GM18867 (cell line): Measurements from ENCODE around the gene MYL10.
"Not testable (repeated sequence)": the region's sequence is repeated elsewhere in the genome, so short reads cannot be mapped to it uniquely, and the experiment has no call there.

Experiments used
- ATAC-seq: cut with Tn5 transposase; IDR thresholded peaks from one replicate; pipeline ENCODE4 v1.9.1; 2021; ENCODE audit warnings: mild to moderate bottlenecking, moderate library complexity; ENCODE audit not compliant: unreplicated experiment

Gene MYL10

DNA sequence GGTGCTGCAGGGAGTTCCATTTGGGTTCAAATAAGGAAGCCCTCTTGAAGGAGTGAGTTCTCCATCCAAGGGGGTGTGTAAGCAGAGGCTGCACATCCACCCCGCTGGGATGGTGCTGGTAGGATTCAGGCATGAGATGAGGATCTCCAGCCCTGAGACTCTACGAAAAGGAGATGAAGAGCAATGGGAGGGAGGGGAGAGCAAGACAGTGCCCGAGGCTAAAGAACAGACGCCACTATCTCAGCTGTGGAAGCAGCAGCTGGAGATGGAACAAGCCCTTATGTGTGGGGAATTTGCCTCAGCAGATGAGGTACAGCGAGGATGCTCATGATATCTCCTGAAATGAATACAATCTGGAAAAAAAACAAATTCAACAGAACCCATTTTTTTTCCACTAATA is 28.1 kb upstream of the MYL10 start:
- ATAC-seq: no peak

GRCh38 chr7:101651112-101651511 is 22.0 kb upstream of the MYL10 start:
- no peak for ATAC-seq

- no peak for ATAC-seq
These were observed 21.5 kb upstream of the MYL10 start for GRCh38 chr7:101650579-101651081.

- ATAC-seq: not testable (repeated sequence)
These were observed 18.8 kb upstream of the MYL10 start for GRCh38 chr7:101647876-101648275.

GRCh38 chr7:101645951-101646350 is 16.9 kb upstream of the MYL10 start:
- no peak for ATAC-seq

- no peak for ATAC-seq
These were observed 15.8 kb upstream of the MYL10 start for GRCh38 chr7:101644879-101645278.

DNA sequence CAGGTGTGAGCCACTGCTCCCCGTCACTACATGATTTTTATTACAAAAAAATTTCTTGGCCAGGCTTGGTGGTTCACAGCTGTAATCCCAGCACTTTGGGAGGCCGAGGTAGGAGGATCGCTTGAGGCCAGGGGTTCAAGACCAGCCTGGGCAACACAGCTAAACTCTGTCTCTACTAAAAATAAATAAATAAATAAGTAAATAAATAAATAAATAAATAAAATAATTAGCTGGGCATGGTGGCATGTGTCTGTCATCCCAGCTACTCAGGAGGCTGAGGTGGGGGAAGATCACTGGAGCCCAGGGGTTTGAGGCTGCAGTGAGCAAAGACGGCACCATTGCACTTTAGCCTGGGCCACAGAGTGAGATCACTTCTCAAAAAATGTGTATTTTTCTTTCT is 10.0 kb upstream of the MYL10 start:
- not testable (repeated sequence) for ATAC-seq

DNA sequence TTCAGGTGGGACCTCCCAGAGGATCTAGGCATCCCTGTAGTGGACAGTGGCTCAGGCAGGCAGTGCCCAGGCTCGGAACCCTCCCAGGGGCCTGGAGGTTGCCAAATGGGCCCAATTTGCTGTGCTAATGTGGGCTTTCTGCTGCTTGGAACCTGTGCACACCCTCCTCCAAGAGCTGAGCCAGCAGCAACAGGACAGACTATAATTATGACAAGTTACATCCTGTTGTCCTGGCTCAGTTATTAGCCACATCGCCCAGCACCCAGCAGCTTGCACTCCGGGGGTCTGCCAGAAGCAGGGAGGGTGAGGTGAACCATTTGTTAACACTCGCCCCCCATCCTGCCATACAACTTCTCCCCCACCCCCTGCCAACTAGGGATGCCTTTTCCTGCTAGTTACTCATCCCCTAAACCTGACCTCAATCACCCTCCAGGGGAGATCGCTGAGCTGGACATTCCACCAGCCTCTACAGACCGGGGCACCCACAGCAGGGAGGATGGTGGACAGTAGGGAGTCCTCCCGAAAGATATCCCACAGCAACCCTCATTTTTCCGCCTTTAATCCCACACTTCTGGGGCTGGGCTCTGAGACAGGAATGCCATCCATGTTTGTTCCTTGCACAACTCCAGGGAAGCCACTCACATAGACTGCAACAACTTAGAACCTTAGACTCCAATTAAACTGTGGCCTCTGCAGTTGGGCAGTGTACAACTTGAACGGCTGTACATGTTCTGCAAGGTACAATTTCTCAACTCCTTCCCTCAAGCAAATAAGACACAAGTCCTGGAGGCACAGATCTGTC is 7.9 kb upstream of the MYL10 start:
- no peak for ATAC-seq

GRCh38 chr7:101635484-101635883 is 6.4 kb upstream of the MYL10 start:
- no peak for ATAC-seq

DNA sequence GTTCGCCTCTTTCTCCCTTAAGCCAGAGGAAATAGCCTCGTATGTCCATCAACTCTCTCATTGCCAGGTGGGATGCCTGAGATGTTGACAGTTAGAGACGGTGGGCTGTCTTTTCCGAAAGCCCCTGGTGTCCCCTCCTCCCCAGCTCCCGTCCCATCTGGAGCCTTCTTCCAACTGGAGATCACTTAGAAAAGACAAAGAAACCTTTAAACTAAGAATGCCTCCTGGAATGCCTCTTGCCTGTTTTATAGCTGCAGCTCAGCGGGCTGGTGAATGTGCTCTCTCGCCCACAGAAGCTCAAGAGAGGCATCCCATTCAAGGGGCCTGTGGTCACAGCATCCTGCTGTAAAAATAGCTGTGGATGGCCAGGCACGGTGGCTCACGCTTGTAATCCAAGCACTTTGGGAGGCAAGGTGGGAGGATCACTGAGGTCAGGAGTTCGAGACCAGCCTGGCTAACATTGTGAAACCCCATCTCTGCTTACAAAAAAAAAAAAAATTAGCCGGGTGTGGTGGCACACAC is 5.2 kb upstream of the MYL10 start:
- no peak for ATAC-seq

- no peak for ATAC-seq
These were observed 4.4 kb upstream of the MYL10 start for GRCh38 chr7:101633511-101633910.

DNA sequence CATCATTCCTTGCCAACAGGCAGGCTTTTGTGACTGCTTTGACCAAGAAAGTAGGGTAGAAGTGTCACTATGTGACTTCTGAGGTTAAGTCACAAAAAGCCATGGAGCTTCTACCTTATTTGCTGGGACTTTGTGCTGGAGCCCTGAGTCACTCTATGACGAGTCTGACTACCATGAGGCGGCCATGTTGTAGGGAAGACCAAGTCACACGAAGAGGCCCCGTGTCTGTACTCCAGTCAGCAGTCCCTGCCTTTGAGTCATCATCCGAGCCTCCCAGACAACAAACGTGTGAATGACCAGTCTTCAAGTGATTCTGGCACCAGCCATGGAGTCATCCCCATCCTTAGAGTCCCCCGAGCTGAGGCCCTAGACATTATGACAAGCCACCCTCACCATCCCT is 3.5 kb upstream of the MYL10 start:
- ATAC-seq: no peak

- no peak for ATAC-seq
These were observed 2.2 kb upstream of the MYL10 start for GRCh38 chr7:101631224-101631714.

- ATAC-seq: no peak
These were observed 1.5 kb upstream of the MYL10 start for GRCh38 chr7:101630591-101630990.

- no peak for ATAC-seq
These were observed 574 bp downstream of the MYL10 start for GRCh38 chr7:101628522-101628921.

GRCh38 chr7:101626758-101627157 is 2.3 kb downstream of the MYL10 start:
- no peak for ATAC-seq

- no peak for ATAC-seq
These were observed 2.9 kb downstream of the MYL10 start for GRCh38 chr7:101626069-101626671.

- ATAC-seq: no peak
These were observed 3.9 kb downstream of the MYL10 start for GRCh38 chr7:101625031-101625791.

DNA sequence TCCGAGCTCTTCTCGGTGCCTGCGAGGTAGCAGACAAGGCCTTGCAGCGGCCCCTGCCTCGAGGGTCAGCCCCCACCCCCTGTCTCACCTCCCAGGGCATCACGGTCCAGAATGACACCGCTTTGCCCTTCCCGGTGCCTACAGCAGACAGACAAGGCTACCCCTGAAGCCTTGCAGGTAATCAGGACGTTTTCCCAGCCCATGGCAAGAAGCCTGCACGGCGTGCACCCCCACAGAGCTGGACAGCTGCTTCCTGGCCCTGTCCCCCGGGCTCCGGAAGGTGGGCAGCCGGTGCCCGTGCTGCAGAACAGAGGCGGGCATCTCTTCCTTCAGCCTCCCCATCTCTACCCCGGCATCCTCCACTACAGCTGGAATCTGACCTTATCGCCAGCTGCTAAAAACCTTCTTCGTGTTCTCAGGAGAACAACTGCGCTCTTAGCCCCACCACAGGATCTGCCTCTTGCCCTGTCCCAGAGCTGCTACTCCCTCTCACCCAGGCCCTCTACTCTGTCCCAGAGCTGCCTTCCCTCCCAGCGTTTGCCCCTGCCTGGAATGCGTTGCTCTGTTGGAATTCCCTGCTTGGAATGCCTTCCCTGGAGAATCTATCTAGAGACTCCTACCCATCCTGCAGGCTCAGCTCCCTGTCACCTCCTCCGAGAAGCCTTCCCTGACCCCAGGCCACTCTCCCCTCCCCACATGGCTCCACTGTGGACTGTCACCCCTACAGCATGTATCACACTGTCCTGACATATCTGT is 4.7 kb downstream of the MYL10 start:
- ATAC-seq: no peak

DNA sequence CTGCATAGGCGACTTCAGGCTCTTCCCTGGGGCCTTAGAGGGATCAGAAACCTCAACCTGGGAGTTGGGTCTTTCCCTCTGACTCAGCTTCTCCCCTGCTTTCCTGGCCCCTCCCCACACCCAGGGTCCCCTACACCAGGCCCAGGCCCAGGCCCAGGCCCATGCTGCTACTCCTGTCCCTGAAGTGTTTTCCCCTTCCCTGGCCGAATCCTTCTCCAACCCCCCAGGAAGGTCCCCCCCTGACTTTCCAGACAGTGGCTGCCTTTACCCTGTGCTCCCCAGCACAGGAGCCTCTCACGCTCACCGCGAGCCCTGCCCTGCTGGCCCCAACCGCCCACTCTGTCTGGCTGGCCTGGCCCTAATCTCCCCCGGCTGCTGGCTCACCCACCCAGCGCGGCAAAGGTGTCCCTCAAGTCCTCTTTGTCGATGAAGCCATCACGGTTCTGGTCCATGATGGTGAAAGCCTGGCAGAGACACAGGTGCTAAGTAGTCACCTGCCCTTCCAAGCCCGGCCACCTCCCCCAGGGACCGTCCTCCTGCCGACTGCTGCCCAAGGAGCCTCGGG is 6.4 kb downstream of the MYL10 start:
- no peak for ATAC-seq
